SH-SY5Y (cell line): ENCODE results near the gene ARID3A.

Experiments used
- GATA2 ChIP-seq: IDR thresholded peaks from 2 replicates; pipeline ENCODE4 v1.6.1; 2011; ENCODE audit warnings: mild to moderate bottlenecking, low read depth, low read length
- GATA3 ChIP-seq: IDR thresholded peaks from 2 replicates; pipeline ENCODE4 v1.6.1; 2011; ENCODE audit warnings: low read depth, mild to moderate bottlenecking, low read length, moderate library complexity

DNA sequence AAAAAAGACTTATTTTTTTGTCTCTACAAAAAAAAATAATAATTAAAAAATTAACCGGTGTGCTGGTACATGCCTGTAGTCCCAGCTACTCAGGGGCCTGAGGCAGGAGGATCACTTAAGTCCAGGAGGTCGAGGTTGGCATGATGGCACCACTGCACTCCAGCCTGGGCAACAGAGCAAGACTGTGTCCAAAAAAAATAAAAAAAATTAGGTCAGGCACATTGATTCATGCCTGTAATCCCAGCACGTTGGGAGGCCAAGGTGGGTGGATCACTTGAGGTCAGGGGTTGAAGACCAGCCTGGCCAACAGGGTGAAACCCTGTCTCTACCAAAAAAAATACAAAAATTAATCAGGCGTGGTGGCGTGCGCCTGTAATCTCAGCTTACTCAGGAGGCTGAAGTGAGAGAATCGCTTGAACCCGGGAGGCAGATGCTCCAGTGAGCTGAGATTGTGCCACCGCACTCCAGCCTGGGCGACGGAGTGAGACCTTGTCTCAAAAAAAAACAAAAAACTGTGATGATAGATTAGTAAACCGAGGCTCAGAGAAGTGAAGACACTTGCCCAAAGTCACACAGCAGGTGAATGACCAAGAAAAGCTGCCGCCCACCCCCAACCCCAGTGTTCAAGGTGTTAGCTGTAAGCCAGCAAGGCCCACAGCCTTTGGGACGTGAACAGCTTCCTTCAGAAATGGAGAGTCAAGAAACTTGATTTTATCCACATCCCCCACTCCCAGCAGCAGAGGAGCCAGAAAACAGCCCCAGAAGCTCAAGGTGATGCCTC is 23.2 kb upstream of the ARID3A start:
- TF ChIP-seq GATA2 (no peak), GATA3 (no peak)
